Measurements from ENCODE around the gene CXCL11. TPM values are rescaled to one million over a fixed set of nuclear protein-coding genes. Genes with fewer than 3 reads are reported as not detected.

Gene CXCL11
- total and polyA plus RNA-seq, 10 donors, result 0.96 to 5.4 (median 2.2) TPM

GRCh38 chr4:76078033-76078613, 42.3 kb upstream of the CXCL11 start:
- Histone ChIP-seq H3K36me3 (no peaks in the 10 kb centered on the region), H3K4me1 (no peaks in the 10 kb centered on the region), H3K27me3 (replicated peaks in 1 of 7) (no peaks in the 10 kb centered on the region), H3K9me3 (no peaks in the 10 kb centered on the region), H3K4me3 (no peak overlapping the region), H3K27ac (no peak overlapping the region)
- no peak for DNase-seq
- whole genome bisulfite sequencing, 5 donors, result 70 to 91% (median 83%) methylated on average over 4 of the region's 4 CpGs
- no peak for TF ChIP-seq POLR2AphosphoS5 (IDR thresholded peaks at IDR 0.05)
- TF ChIP-seq CTCF (IDR thresholded peaks at IDR 0.05 in 8 of 11, conservative IDR thresholded peaks at IDR 0.05 in 3 of 11), result no peak
- no peak for TF ChIP-seq POLR2A (IDR thresholded peaks at IDR 0.05)
- intact Hi-C loops (cut with DNase I; ENCODE audit: low total_unique reads), result no loop called here

- Histone ChIP-seq H3K9me3 (no peaks in the 10 kb centered on the region), H3K4me3 (no peak overlapping the region), H3K4me1 (no peaks in the 10 kb centered on the region), H3K27ac (no peak overlapping the region), H3K36me3 (no peaks in the 10 kb centered on the region), H3K27me3 (replicated peaks in 1 of 7) (no peaks in the 10 kb centered on the region)
- TF ChIP-seq CTCF (IDR thresholded peaks at IDR 0.05 in 8 of 11, conservative IDR thresholded peaks at IDR 0.05 in 3 of 11) (no peak), POLR2AphosphoS5 (IDR thresholded peaks at IDR 0.05) (no peak), POLR2A (IDR thresholded peaks at IDR 0.05) (no peak)
- no peak for DNase-seq
- intact Hi-C loops (cut with DNase I; ENCODE audit: low total_unique reads), result no loop called here
- 50 to 83% (median 67%) methylated on average over 4 of the region's 4 CpGs for WGBS, 5 donors
Measured at GRCh38 chr4:76074993-76075600, 39.2 kb upstream of the CXCL11 start.

- intact Hi-C loops (cut with DNase I; ENCODE audit: low total_unique reads), result no loop called here
- H3K9me3 ChIP-seq, result no peaks in the 10 kb centered on the region
- H3K36me3 ChIP-seq, result no peaks in the 10 kb centered on the region
- H3K27me3 ChIP-seq (replicated peaks in 1 of 7), result no peaks in the 10 kb centered on the region
- no peak within 1 kb of the TSS for H3K27ac ChIP-seq
- no peak within 1 kb of the TSS for H3K4me3 ChIP-seq
- DNase-seq, result no peak
- no peaks in the 10 kb centered on the region for H3K4me1 ChIP-seq
- WGBS, 5 donors, result 78 to 86% (median 86%) methylated on average over 1 of the region's 1 CpG
- TF ChIP-seq CTCF (IDR thresholded peaks at IDR 0.05 in 8 of 11, conservative IDR thresholded peaks at IDR 0.05 in 3 of 11) (no peak), POLR2A (IDR thresholded peaks at IDR 0.05) (no peak), POLR2AphosphoS5 (IDR thresholded peaks at IDR 0.05) (no peak)
Measured at GRCh38 chr4:76074468-76074867, 38.6 kb upstream of the CXCL11 start, which contains the start of gene ART3. TSS of gene ART3 (plus strand) at chr4:76074709. CDS start at chr4:76075890, 1,181 bp downstream.

- 68 to 97% (median 91%) methylated on average over 4 of the region's 4 CpGs for WGBS, 5 donors
- no peaks in the 10 kb centered on the region for H3K4me1 ChIP-seq
- TF ChIP-seq POLR2AphosphoS5 (IDR thresholded peaks at IDR 0.05), result no peak
- TF ChIP-seq POLR2A (IDR thresholded peaks at IDR 0.05), result no peak
- TF ChIP-seq CTCF (IDR thresholded peaks at IDR 0.05 in 8 of 11, conservative IDR thresholded peaks at IDR 0.05 in 3 of 11), result no peak
- no peak for DNase-seq
- intact Hi-C loops (cut with DNase I; ENCODE audit: low total_unique reads), result no loop called here
- no peak overlapping the region for H3K27ac ChIP-seq
- no peak overlapping the region for H3K4me3 ChIP-seq
- no peaks in the 10 kb centered on the region for H3K9me3 ChIP-seq
- H3K27me3 ChIP-seq (replicated peaks in 1 of 7), result no peaks in the 10 kb centered on the region
- H3K36me3 ChIP-seq, result no peaks in the 10 kb centered on the region
Measured at GRCh38 chr4:76072760-76073159, 36.9 kb upstream of the CXCL11 start.

All from spleen (tissue), 11 donors.